ENCODE data around the gene IPO8. TPM values are rescaled to one million over a fixed set of nuclear protein-coding genes. Genes with fewer than 3 reads are reported as not detected.

The IPO8 gene
- total and polyA plus RNA-seq, 4 donors = 6.7 to 52.7 (median 33.0) TPM

DNA sequence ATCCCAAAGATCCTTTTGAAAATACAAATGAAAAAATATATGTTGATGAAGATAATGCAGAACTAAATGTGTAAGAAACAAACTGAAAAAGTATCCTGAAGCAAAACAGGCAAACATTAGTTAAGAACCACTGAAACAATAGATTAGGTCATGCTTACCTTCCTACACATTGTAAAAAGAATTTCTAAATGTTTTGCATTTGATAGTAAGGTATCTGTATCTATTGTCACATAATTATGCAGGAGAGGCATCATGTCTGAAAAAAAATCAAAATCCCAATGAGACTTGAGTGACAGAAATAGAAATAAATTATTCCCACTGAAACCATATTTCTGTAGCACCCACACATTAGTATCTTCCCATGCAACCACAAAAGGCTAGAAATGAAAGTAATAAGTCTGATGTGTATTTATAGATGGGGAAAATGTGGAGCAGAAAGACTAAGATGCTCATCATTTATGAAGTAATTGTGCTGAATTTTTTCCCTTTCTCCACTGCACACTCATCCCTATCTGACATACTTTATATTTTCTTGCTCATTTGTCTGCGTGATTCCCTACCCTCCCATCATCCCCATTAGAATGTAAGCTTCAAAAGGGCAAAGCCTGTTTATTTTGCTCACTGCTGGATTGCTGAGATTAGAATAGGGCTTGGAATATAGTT, 43.5 kb downstream of the IPO8 start:
- Histone ChIP-seq H3K9ac (ENCODE audit: insufficient read depth in 1 of 2, low read length in 2 of 2) (no peak overlapping the region), H3K4me3 (no peak overlapping the region), H3K9me3 (ENCODE audit: control insufficient read depth in 4 of 4, insufficient read depth in 3 of 4, low read length in 3 of 4) (no peaks in the 10 kb centered on the region), H3K27ac (ENCODE audit: low read depth in 1 of 2, low read length in 1 of 2) (no peak overlapping the region), H3K36me3 (ENCODE audit: control insufficient read depth in 4 of 4, insufficient read depth in 4 of 4, low read length in 4 of 4) (peaks cover 4 to 15% (median 10%) of the 10 kb centered on the region in 4 donors), H3K4me1 (ENCODE audit: control insufficient read depth in 5 of 5, insufficient read depth in 5 of 5, low read length in 5 of 5) (peaks cover 0 to under 1% (median 0%) of the 10 kb centered on the region in 5 donors), H3K27me3 (ENCODE audit: control insufficient read depth in 3 of 3, insufficient read depth in 3 of 3, low read length in 2 of 3) (no peaks in the 10 kb centered on the region)
- TF ChIP-seq, protein P1, sequence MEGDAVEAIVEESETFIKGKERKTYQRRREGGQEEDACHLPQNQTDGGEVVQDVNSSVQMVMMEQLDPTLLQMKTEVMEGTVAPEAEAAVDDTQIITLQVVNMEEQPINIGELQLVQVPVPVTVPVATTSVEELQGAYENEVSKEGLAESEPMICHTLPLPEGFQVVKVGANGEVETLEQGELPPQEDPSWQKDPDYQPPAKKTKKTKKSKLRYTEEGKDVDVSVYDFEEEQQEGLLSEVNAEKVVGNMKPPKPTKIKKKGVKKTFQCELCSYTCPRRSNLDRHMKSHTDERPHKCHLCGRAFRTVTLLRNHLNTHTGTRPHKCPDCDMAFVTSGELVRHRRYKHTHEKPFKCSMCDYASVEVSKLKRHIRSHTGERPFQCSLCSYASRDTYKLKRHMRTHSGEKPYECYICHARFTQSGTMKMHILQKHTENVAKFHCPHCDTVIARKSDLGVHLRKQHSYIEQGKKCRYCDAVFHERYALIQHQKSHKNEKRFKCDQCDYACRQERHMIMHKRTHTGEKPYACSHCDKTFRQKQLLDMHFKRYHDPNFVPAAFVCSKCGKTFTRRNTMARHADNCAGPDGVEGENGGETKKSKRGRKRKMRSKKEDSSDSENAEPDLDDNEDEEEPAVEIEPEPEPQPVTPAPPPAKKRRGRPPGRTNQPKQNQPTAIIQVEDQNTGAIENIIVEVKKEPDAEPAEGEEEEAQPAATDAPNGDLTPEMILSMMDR (IDR thresholded peaks at IDR 0.05; ENCODE audit: control extremely low read depth, extremely low read depth) = no peak
- DNase-seq (no peak), ATAC-seq (ENCODE audit: insufficient read depth, low FRiP score) (no peak)
- 96% methylated on average over 1 of the region's 1 CpG for WGBS, 2 donors

DNA sequence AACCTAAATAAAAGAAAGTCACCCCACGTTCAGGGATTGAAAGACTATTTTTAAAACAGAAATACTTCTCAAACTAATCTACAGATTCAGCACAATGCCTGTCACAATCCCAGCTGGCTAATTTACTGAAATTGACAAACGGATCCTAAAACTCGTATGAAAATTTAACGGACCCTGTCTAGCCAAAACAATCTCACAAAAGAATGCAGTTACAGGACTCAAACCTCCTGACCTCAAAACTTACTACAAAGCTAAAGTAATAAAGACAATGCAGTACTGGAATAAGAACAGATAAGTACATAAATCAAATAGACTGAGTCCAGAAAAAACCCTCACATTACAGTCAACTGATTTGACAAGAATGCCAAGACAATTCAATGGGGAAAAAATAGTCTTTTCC, 48.8 kb downstream of the IPO8 start:
- Histone ChIP-seq H3K27me3 (ENCODE audit: control insufficient read depth in 3 of 3, insufficient read depth in 3 of 3, low read length in 2 of 3) (no peaks in the 10 kb centered on the region), H3K9me3 (ENCODE audit: control insufficient read depth in 4 of 4, insufficient read depth in 3 of 4, low read length in 3 of 4) (no peaks in the 10 kb centered on the region), H3K9ac (ENCODE audit: insufficient read depth in 1 of 2, low read length in 2 of 2) (no peak overlapping the region), H3K27ac (ENCODE audit: low read depth in 1 of 2, low read length in 1 of 2) (no peak overlapping the region), H3K36me3 (ENCODE audit: control insufficient read depth in 4 of 4, insufficient read depth in 4 of 4, low read length in 4 of 4) (peaks cover 4 to 16% (median 5%) of the 10 kb centered on the region in 4 donors), H3K4me1 (ENCODE audit: control insufficient read depth in 5 of 5, insufficient read depth in 5 of 5, low read length in 5 of 5) (peaks cover 0 to 5% (median 0%) of the 10 kb centered on the region in 5 donors), H3K4me3 (no peak overlapping the region)
- ATAC-seq (ENCODE audit: insufficient read depth, low FRiP score) (no peak), DNase-seq (no peak)
- TF ChIP-seq, protein P1 (IDR thresholded peaks at IDR 0.05; ENCODE audit: control extremely low read depth, extremely low read depth) = no peak
- 79 to 87% methylated on average over 4 of the region's 4 CpGs for WGBS, 2 donors

DNA sequence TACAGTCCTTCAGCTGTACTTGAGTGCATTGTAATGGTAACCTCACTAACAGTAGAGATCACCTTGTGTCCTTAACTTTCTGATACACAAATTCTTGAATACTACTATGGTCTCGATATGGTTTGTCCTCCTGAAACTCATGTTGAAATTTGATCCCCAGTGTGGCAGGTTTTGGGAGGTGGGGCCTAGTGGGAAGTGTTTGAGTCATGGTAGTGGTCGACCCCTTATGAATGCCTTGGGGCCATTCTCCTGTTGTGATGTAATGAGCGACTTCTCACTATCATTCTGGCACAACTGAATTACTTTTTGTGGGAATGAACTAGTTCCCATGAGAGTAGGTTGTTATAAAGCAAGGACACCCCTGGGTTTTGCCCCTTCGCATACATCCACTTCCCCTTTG, 52.3 kb downstream of the IPO8 start:
- Histone ChIP-seq H3K9ac (ENCODE audit: insufficient read depth in 1 of 2, low read length in 2 of 2) (no peak overlapping the region), H3K4me3 (no peak overlapping the region), H3K27me3 (ENCODE audit: control insufficient read depth in 3 of 3, insufficient read depth in 3 of 3, low read length in 2 of 3) (no peaks in the 10 kb centered on the region), H3K36me3 (ENCODE audit: control insufficient read depth in 4 of 4, insufficient read depth in 4 of 4, low read length in 4 of 4) (peaks cover 0 to 17% (median 6%) of the 10 kb centered on the region in 4 donors), H3K9me3 (ENCODE audit: control insufficient read depth in 4 of 4, insufficient read depth in 3 of 4, low read length in 3 of 4) (no peaks in the 10 kb centered on the region), H3K27ac (ENCODE audit: low read depth in 1 of 2, low read length in 1 of 2) (no peak overlapping the region), H3K4me1 (ENCODE audit: control insufficient read depth in 5 of 5, insufficient read depth in 5 of 5, low read length in 5 of 5) (peaks cover 0 to 5% (median 0%) of the 10 kb centered on the region in 5 donors)
- no peak for DNase-seq
- ATAC-seq (ENCODE audit: insufficient read depth, low FRiP score) = no peak
- WGBS, 2 donors = 97% methylated on average over 4 of the region's 4 CpGs
- TF ChIP-seq, protein P1 (IDR thresholded peaks at IDR 0.05; ENCODE audit: control extremely low read depth, extremely low read depth) = no peak

DNA sequence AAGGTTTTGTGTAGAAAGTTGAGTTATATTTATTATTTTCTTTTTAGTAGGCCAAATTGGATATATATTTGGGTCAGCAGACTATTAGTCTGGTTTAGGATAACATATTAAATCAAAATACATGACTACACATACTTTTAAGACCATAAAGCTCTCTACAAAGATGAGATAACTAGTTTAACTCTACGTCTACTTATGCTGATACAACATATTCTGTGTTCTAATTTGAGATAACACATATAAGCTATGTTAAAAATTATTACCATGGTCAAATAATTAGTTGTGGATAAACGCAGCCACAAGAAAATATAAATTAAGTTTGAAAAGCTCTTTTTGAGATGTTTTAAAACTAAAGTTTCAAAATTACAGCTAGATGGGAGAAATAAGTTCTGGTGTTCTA, 55.3 kb downstream of the IPO8 start:
- no peaks in the 10 kb centered on the region for H3K9me3 ChIP-seq (ENCODE audit: control insufficient read depth in 4 of 4, insufficient read depth in 3 of 4, low read length in 3 of 4)
- DNase-seq (no peak), ATAC-seq (ENCODE audit: insufficient read depth, low FRiP score) (no peak)
- no peak overlapping the region for H3K4me3 ChIP-seq
- no peaks in the 10 kb centered on the region for H3K27me3 ChIP-seq (ENCODE audit: control insufficient read depth in 3 of 3, insufficient read depth in 3 of 3, low read length in 2 of 3)
- H3K9ac ChIP-seq (ENCODE audit: insufficient read depth in 1 of 2, low read length in 2 of 2) = no peak overlapping the region
- peaks cover 7 to 19% (median 7%) of the 10 kb centered on the region in 4 donors for H3K36me3 ChIP-seq (ENCODE audit: control insufficient read depth in 4 of 4, insufficient read depth in 4 of 4, low read length in 4 of 4)
- no peaks in the 10 kb centered on the region for H3K4me1 ChIP-seq (ENCODE audit: control insufficient read depth in 5 of 5, insufficient read depth in 5 of 5, low read length in 5 of 5)
- TF ChIP-seq, protein P1 (IDR thresholded peaks at IDR 0.05; ENCODE audit: control extremely low read depth, extremely low read depth) = no peak
- no peak overlapping the region for H3K27ac ChIP-seq (ENCODE audit: low read depth in 1 of 2, low read length in 1 of 2)
- 94 to 96% methylated on average over 2 of the region's 2 CpGs for WGBS, 2 donors

All from lung (tissue), 12 donors.